ENCODE data around the gene NELL1.
"Not testable (repeated sequence)": the region's sequence is repeated elsewhere in the genome, so short reads cannot be mapped to it uniquely, and the experiment has no call there.

Gene NELL1

GRCh38 chr11:21104641-21105040 is 435.3 kb downstream of the NELL1 start:
- no peak for DNase-seq (ENCODE audit: low read depth in 1 of 2, low spot score in 1 of 2)

GRCh38 chr11:21105196-21105917 is 436.0 kb downstream of the NELL1 start:
- no peak for DNase-seq (ENCODE audit: low read depth in 1 of 2, low spot score in 1 of 2)

DNA sequence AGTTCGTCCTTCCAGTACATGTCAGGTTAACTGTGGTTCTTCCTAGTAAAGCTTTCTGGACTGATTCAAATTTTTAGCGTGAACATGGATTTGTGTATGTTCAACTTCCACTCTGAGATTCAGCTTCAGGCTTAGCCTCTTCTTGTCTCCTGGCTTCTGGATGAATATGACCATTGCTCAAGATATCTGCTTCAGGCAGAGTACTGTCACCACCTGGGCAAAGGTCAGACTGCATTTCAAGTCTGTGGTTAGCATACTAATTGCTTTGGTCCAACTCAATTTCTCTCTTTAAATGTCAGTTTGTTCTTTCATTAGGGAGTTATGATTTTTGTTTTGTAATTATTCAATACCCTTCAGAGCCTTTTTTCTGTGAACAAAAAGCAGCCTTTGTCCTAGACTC is 440.0 kb downstream of the NELL1 start:
- DNase-seq (ENCODE audit: low read depth in 1 of 2, low spot score in 1 of 2), result no peak

GRCh38 chr11:21110415-21110814 is 441.0 kb downstream of the NELL1 start:
- DNase-seq (ENCODE audit: low read depth in 1 of 2, low spot score in 1 of 2), result no peak

DNA sequence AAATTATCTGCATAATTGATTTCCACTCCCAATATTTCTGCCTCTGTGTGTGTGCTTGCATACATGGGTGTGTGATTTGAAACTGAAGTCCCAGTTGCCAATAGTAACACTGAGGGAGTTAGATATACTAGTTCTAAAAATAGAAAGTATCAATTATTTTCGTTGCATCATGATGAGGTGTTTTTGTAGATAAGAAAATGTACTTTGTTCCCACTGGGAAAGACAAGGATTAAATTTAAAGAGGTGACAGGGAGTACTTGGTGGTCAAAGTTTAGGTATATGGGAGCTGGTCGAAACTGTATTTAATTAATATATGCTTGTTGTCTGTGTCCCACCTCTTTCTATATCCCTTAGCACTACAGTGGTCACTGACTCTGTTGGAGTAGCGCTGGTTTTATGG is 444.5 kb downstream of the NELL1 start:
- DNase-seq (ENCODE audit: low read depth in 1 of 2, low spot score in 1 of 2), result no peak

- DNase-seq (ENCODE audit: low read depth in 1 of 2, low spot score in 1 of 2), result no peak
Observed at GRCh38 chr11:21116009-21116408, 446.6 kb downstream of the NELL1 start.

GRCh38 chr11:21119411-21119810 is 450.0 kb downstream of the NELL1 start:
- DNase-seq (ENCODE audit: low read depth in 1 of 2, low spot score in 1 of 2), result no peak

DNA sequence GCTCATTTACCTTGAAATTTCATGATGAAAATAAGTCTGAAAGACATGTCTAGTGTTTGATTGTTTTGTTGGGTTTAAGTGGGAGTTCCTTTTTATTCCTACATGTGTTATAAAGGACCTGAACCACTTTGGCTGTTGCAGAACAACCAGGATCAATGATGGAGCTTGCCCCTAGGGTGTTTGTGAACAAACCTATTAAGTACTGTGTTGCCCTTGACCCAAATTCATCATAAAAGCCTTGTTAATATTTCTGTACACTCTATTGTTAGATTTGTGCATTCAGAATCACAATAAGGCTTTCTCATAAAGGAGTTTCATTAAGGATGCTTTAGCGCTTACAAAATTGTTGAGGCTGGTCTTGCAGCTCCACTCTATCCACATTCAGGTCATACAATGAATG is 452.6 kb downstream of the NELL1 start:
- DNase-seq (ENCODE audit: low read depth in 1 of 2, low spot score in 1 of 2), result no peak

DNA sequence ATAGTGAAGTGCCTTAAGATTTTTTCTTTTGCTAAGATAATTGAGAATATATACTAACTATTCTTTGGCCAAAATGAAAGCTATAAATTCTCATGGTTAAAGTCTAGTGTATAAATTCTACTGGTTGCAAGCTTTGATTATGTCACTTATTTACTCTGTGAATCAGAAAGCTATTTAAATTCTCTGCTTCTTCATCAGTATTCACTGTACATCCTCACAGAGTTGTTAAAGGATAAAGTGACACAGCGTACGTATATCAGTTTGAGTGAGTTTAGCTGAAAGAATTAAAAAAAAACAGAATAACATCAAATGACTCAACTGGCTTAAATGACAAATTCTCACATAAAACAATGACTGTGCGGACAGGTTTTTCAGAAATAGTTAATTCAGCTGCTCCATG is 453.1 kb downstream of the NELL1 start:
- DNase-seq (ENCODE audit: low read depth in 1 of 2, low spot score in 1 of 2), result no peak

DNA sequence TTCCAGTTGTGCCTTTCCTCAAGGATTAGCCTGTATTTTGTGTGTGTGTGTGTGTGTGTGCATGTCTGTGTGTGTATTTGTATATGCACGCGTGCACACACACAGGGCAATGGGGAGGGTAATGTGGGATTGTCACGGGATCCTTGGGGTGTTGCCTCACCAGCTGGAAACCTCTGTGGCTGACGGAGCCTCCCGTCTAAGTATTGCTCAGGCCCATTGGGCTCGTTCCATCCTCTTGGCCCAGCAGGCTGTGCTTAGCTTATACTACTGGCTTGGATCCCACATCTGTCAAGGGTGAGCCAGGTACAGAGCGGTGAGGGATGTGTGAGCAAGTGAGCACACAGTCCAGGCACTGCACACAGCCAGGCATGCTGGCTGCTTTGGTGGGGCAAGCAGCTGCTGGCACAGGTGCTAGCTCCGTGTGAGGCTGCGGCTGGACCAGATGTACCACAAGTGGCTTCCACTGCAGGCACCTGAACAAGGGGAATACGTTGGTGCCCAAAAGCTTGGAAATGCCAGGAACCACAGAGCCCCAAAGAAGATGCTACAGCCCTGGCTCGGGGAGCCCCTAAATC is 462.8 kb downstream of the NELL1 start:
- DNase-seq (ENCODE audit: low read depth in 1 of 2, low spot score in 1 of 2), result no peak

DNA sequence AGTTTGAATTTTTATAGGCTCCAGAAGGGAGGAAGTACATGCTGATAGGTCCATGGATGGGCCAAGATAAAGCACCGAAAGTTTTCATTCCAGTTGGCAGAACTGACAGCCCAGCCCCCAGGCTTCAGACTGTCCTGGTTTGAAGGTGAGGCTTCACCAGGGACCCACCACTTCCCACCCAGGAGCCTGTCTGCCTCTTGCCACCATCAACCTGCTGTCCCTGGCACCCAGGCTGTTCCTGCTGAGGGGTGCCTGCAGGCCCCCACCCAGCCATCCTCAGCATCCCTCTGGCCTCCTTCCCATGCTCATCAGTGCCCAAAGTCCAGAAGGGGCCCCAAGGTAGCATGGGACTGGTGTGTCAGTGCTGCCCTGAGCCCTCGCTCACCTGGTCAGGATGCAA is 463.9 kb downstream of the NELL1 start:
- DNase-seq (ENCODE audit: low read depth in 1 of 2, low spot score in 1 of 2), result no peak

DNA sequence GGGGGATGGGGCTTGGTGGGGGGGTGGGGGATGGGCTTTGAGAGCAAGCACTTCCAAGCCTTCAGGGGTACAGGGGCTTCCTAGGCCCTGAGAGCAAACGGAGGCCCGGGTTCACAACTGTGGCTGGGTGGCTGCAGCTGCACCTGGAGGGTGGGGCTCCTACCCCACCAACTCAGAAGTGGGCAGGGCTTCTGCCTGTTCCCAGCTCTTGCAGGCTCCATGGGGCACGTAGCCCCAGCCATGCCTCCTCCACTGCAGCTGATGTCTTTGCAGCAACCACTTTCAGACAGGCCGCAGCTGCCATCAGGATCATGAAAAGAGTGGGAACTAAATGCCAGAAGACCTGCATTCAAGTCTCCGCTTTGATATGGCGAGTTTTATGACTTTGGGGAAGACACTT is 464.3 kb downstream of the NELL1 start:
- DNase-seq (ENCODE audit: low read depth in 1 of 2, low spot score in 1 of 2), result no peak

GRCh38 chr11:21137803-21138202 is 468.4 kb downstream of the NELL1 start:
- no peak for DNase-seq (ENCODE audit: low read depth in 1 of 2, low spot score in 1 of 2)

DNA sequence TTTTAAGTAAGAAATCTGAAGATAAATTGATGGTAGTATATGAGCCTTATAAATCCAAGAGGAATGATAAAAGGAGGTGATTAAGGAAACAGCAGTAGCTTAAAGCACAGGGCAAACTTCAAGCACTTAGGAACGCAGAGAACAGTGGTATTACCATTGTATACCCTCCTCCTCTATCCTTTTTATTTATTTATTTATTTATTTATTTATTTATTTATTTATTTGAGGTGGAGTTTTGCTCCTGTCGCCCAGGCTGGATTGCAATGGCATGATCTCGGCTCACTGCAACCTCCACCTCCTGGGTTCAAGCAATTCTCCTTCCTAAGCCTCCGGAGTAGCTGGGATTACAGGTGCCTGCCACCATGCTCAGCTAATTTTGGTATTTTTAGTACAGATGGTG is 472.2 kb downstream of the NELL1 start:
- DNase-seq (ENCODE audit: low read depth in 1 of 2, low spot score in 1 of 2), result not testable (repeated sequence)

GRCh38 chr11:21142007-21142406 is 472.6 kb downstream of the NELL1 start:
- DNase-seq (ENCODE audit: low read depth in 1 of 2, low spot score in 1 of 2), result no peak

DNA sequence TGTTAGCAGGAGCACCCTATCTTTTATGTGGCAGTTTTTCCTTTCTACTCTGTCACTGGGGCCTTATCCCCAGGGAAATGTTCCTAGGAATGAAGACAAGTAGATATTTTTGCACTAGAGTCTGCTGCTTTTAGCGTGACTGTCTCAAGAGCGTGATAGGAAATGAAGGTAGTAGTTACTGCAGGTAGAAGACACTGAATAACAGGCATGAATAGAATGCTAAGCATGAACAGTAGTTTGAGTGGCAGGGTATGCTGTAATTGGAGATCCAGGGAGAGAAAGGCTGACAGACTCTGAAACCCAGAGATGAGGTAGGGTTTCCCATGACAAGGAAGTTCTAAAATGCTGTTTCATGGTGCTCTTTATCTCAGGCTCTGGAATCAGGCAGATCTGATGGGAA is 475.1 kb downstream of the NELL1 start:
- DNase-seq (ENCODE audit: low read depth in 1 of 2, low spot score in 1 of 2), result no peak

DNA sequence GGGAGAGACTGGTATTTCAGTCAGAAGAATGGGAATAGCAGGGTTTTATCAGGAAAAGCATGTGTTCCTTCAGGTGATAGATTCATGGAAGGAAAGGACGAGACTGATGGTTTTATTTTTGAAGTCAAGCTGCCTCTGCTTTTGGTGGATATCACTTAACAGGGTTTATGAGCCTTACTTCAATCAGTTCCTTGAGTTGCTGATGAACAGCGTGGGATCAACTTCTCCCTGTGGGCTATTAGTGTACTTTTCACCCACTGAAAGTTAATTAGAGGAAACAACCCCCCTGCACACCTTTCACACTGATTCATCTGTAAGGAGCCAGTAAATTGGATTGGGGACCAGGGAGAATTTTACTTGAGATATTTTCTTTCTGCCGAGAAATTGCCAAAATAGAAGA is 479.0 kb downstream of the NELL1 start:
- no peak for DNase-seq (ENCODE audit: low read depth in 1 of 2, low spot score in 1 of 2)

DNA sequence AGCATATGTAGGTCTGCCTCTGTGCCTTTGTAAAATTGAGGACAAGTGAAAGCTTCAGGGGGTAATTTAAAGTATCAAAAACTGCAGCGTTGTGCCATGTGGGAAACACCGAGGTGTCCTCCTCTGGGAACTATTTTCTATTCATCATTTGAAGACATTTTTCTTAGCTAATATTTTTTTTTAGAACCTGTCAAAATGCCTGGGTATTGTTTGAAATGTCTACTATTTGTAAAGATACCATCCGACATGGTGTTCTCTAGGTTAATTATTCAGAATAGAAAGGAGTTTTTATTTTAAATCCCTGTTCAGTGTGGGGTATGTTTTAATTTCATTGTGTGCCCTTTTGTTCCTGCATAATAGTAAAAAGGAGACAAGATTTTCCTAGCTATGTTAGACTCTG is 490.8 kb downstream of the NELL1 start:
- DNase-seq (ENCODE audit: low read depth in 1 of 2, low spot score in 1 of 2), result no peak

DNA sequence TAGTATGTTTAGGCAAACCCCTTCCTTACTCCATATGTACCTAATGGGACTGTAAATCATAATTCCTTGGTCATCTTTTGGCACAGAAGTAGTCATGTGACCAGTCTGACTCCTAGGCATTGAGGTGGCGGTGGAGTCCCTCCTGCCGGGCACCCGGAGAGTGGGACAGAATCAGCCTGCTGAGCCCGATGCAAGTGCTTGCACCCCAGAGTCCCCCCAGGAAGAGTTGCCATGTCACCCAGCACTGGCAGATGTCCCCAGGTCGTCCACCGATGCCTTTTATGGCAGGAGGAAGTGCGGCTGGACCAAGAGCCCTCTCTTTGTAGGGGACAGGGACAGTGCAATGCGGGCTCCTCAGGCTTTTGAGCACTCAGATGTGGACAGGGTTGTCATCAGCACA is 500.3 kb downstream of the NELL1 start:
- DNase-seq (ENCODE audit: low read depth in 1 of 2, low spot score in 1 of 2), result no peak

DNA sequence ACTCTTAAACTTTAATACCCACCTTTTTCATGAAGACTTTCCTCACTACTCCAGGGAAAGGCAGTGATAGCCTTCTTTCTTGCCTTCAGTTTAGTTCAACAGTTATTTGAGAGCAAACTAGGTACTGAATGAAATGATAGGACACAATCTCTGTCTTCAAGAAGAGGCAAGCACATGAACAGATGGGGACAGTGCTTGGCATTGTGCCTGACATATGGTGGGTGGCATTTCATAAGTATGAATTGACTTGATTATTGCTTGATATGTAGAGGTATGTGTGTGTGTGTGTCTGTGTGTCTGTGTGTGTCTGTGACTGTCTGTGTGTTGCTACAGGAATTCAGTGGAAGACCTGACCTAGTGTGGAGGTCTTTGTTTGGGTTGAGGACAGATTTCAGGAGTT is 504.1 kb downstream of the NELL1 start:
- DNase-seq (ENCODE audit: low read depth in 1 of 2, low spot score in 1 of 2), result no peak

GRCh38 chr11:21174781-21175180 is 505.4 kb downstream of the NELL1 start:
- DNase-seq (ENCODE audit: low read depth in 1 of 2, low spot score in 1 of 2), result no peak

DNA sequence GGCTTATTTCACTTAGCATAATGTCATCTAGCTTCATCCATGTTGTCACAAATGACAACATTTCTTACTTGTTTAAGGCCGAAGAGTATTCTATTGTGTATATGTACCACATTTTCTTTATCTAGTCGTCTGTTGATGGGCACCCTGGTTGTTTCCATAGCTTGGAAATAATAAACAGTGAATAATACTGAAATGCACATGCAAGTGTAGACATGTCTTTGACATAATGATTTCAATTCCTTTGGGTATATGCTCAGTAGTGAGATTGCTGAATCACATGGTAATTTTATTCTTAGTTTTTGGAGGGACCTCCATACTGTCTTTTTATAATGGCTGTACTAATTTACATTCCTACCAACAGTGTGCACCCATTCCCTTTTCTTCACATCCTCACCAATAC is 508.0 kb downstream of the NELL1 start:
- DNase-seq (ENCODE audit: low read depth in 1 of 2, low spot score in 1 of 2), result no peak

GRCh38 chr11:21179770-21180169 is 510.4 kb downstream of the NELL1 start:
- DNase-seq (ENCODE audit: low read depth in 1 of 2, low spot score in 1 of 2), result no peak

All from stimulated activated CD4-positive, alpha-beta T cell treated with anti-CD3 and anti-CD28 coated beads, Interleukin-15, amount 100 ng/mL, for 1 hour (primary cell).